HCT116 (cell line): ENCODE data around the gene KLHL40. TPM values are rescaled to one million over a fixed set of nuclear protein-coding genes. Genes with fewer than 3 reads are reported as not detected.
A peak's percentile ranks its signal among the peaks of the same experiment; 100 is the strongest.

ENCODE experiments used
- ATAC-seq: fragments of 200-7000 bp; cut with Tn5 transposase; 2 replicates; pipeline ENCODE4 v1.9.1; 2020; ENCODE audit warnings: mild to moderate bottlenecking, moderate library complexity
- BruUV-seq: library from RNA; stranded (reverse); fragments of 400-500 nt; replicated peaks from 2 replicates; lab custom pipeline; 2021; lab: Mats Ljungman, UMichigan
- CTCF ChIA-PET: fragments of 300-600 bp; sonication (Branson Sonifier 250); formaldehyde crosslinking; loops from one replicate; lab custom pipeline; 2021; ENCODE audit warnings: antibody characterized with exemption; lab: Charles Lee
- POLR2A ChIA-PET: fragments of 300-600, 350-600 bp; sonication (Branson Sonifier 250); formaldehyde crosslinking; loops from one replicate; lab custom pipeline; 2021; ENCODE audit warnings: antibody characterized with exemption; lab: Charles Lee
- RAD21 ChIA-PET, 2 experiments: fragments of 300-600 bp; sonication (Branson Sonifier 250); formaldehyde crosslinking; loops; one replicate each; lab custom pipeline; 2023; ENCODE audit warnings: low total read pairs in 2 of 2; ENCODE audit not compliant: uncharacterized antibody in 2 of 2, unreplicated experiment in 2 of 2, low non-redundant PET in 1 of 2; lab: Charles Lee
- DNase-seq: peaks from one replicate; pipeline ENCODE4 v3.0.0-alpha.2; 2010; ENCODE audit warnings: low read depth, low spot score
- H2AFZ ChIP-seq: fragments of 200-600 bp; shearing (Covaris generic), sonication (generic); 2 replicates; pipeline ENCODE4 v1.6.1; 2017; ENCODE audit warnings: low read depth, mixed run types, mixed read lengths, antibody characterized with exemption, low read length; ENCODE audit not compliant: poor library complexity, severe bottlenecking
- H3K27ac ChIP-seq: 2 replicates; pipeline ENCODE4 v1.5.1; 2012; ENCODE audit warnings: low read depth, low read length
- H3K27me3 ChIP-seq: fragments of 200-600 bp; sonication (generic); 2 replicates; pipeline ENCODE4 v1.6.1; 2016; ENCODE audit warnings: mixed run types, low read length, mixed read lengths; ENCODE audit not compliant: insufficient read depth
- H3K36me3 ChIP-seq, 2 experiments: fragments of 200-500 bp in 1 of 2; fragments of 200-600 bp in 1 of 2; sonication (Bioruptor generic) in 1 of 2; sonication (generic) in 1 of 2; 2 replicates each; pipeline versions ENCODE4 v1.5.1 to v1.6.1; 2014 to 2016; ENCODE audit warnings: low read length in 2 of 2, inconsistent platforms in 1 of 2, mixed read lengths in 1 of 2, mixed run types in 1 of 2; ENCODE audit not compliant: insufficient read depth in 2 of 2, control insufficient read depth in 1 of 2
- H3K4me1 ChIP-seq, 2 experiments: fragments of 200-600 bp in 1 of 2; sonication (generic) in 1 of 2; 2 replicates each; pipeline versions ENCODE4 v1.5.1 to v1.6.1; 2012 to 2017; ENCODE audit warnings: low read length in 2 of 2, inconsistent platforms in 1 of 2, mild to moderate bottlenecking in 1 of 2, mixed read lengths in 1 of 2, mixed run types in 1 of 2, moderate library complexity in 1 of 2; ENCODE audit not compliant: insufficient read depth in 2 of 2, control insufficient read depth in 1 of 2
- H3K4me2 ChIP-seq: fragments of 200-600 bp; sonication (generic); 2 replicates; pipeline ENCODE4 v1.6.1; 2017; ENCODE audit warnings: mixed run types, low read length, mixed read lengths
- H3K4me3 ChIP-seq, 2 experiments: fragments of 200-600 bp in 1 of 2; sonication (generic) in 1 of 2; replicated peaks in 1 of 2; 2 replicates each; pipeline ENCODE4 v1.5.1; 2011 to 2016; ENCODE audit warnings: low read length in 2 of 2, control low read depth in 1 of 2, low read depth in 1 of 2, mild to moderate bottlenecking in 1 of 2, mixed read lengths in 1 of 2, mixed run types in 1 of 2
- H3K79me2 ChIP-seq: fragments of 200-600 bp; sonication (generic); 2 replicates; pipeline ENCODE4 v1.6.1; 2017; ENCODE audit warnings: mild to moderate bottlenecking, mixed run types, low read length, moderate library complexity, mixed read lengths; ENCODE audit not compliant: insufficient read depth
- H3K9ac ChIP-seq: fragments of 200-600 bp; sonication (generic); 2 replicates; pipeline ENCODE4 v1.6.1; 2016; ENCODE audit warnings: low read length, mixed read lengths
- H3K9me2 ChIP-seq: fragments of 200-600 bp; sonication (generic), shearing (Covaris generic); 2 replicates; pipeline ENCODE4 v1.6.1; 2017; ENCODE audit warnings: mixed run types, mild to moderate bottlenecking, moderate library complexity; ENCODE audit not compliant: insufficient read depth
- H3K9me3 ChIP-seq, 2 experiments: fragments of 200-500 bp in 1 of 2; fragments of 200-600 bp in 1 of 2; sonication (Bioruptor generic) in 1 of 2; sonication (generic) in 1 of 2; 2 replicates each; pipeline ENCODE4 v1.6.1; 2014 to 2017; ENCODE audit warnings: low read length in 2 of 2, mixed read lengths in 2 of 2, inconsistent platforms in 1 of 2, low read depth in 1 of 2, mild to moderate bottlenecking in 1 of 2, mixed run types in 1 of 2, moderate library complexity in 1 of 2; ENCODE audit not compliant: control insufficient read depth in 1 of 2, insufficient read depth in 1 of 2
- H4K20me1 ChIP-seq: fragments of 200-600 bp; sonication (generic), shearing (Covaris generic); 2 replicates; pipeline ENCODE4 v1.6.1; 2017; ENCODE audit warnings: mixed run types, mild to moderate bottlenecking, moderate library complexity; ENCODE audit not compliant: insufficient read depth
- CEBPB ChIP-seq: IDR thresholded peaks from 2 replicates; pipeline ENCODE4 v1.6.1; 2012; ENCODE audit warnings: low read depth
- EZH2 ChIP-seq: fragments of 200-600 bp; sonication (generic); IDR thresholded peaks from 2 replicates; pipeline ENCODE4 v1.6.1; 2017; ENCODE audit warnings: antibody characterized with exemption, mixed run types
- FOSL1 ChIP-seq: IDR thresholded peaks from 2 replicates; pipeline ENCODE4 v1.6.1; 2012; ENCODE audit warnings: low read depth
- JUND ChIP-seq: IDR thresholded peaks from 2 replicates; pipeline ENCODE4 v1.6.1; 2012
- MAX ChIP-seq: IDR thresholded peaks from 2 replicates; pipeline ENCODE4 v1.6.1; 2012
- POLR2A ChIP-seq: IDR thresholded peaks from 2 replicates; pipeline ENCODE4 v1.7.0; 2011; ENCODE audit warnings: borderline replicate concordance; ENCODE audit not compliant: insufficient read depth, insufficient read length; ENCODE audit errors: extremely low read depth
- POLR2AphosphoS5 ChIP-seq: IDR thresholded peaks from 2 replicates; pipeline ENCODE4 v1.6.1; 2011; ENCODE audit warnings: mild to moderate bottlenecking, low read depth, low read length, moderate library complexity
- RAD21 ChIP-seq: IDR thresholded peaks from 2 replicates; pipeline ENCODE4 v1.6.1; 2012; ENCODE audit warnings: low read depth, mild to moderate bottlenecking
- SIN3A ChIP-seq: IDR thresholded peaks from 2 replicates; pipeline ENCODE4 v1.6.1; 2012; ENCODE audit warnings: low read depth
- SP1 ChIP-seq: IDR thresholded peaks from 2 replicates; pipeline ENCODE4 v1.6.1; 2012; ENCODE audit warnings: low read depth
- SRF ChIP-seq: IDR thresholded peaks from 2 replicates; pipeline ENCODE4 v1.6.1; 2012; ENCODE audit warnings: low read depth
- TCF7L2 ChIP-seq: IDR thresholded peaks from 2 replicates; pipeline ENCODE4 v1.7.0; 2011; ENCODE audit warnings: borderline replicate concordance, inconsistent platforms; ENCODE audit not compliant: insufficient read depth, insufficient read length; ENCODE audit errors: extremely low read depth
- ZNF274 ChIP-seq: fragments of 200-500 bp; sonication (Bioruptor generic); IDR thresholded peaks from 2 replicates; pipeline ENCODE4 v1.6.1; 2014; ENCODE audit warnings: mild to moderate bottlenecking, low read depth, low read length, inconsistent platforms
- intact Hi-C: fragments of 100-400 bp; cut with micrococcal nuclease; formaldehyde crosslinking; loops from 2 replicates; pipeline ENCODE4 v1.10.0; 2022
- total RNA-seq: library from RNA; stranded (reverse); gene quantifications from one replicate; pipeline ENCODE4 v1.2.1, GENCODE V29; 2021; ENCODE audit not compliant: unreplicated experiment
- TF ChIP-seq, protein P1 (sequence below), 3 experiments: fragments of 200-600 bp in 1 of 3; sonication (generic) in 1 of 3; IDR thresholded peaks in 2 of 3; conservative IDR thresholded peaks in 1 of 3; 2 replicates each; pipeline ENCODE4 v1.5.1; 2012 to 2017; ENCODE audit warnings: low read depth in 2 of 3, low read length in 2 of 3, antibody characterized with exemption in 1 of 3, borderline replicate concordance in 1 of 3, control low read depth in 1 of 3, mild to moderate bottlenecking in 1 of 3, mixed read lengths in 1 of 3, mixed run types in 1 of 3, moderate library complexity in 1 of 3; ENCODE audit not compliant: insufficient read depth in 1 of 3
- TF ChIP-seq, protein P2 (sequence below): IDR thresholded peaks from 2 replicates; pipeline ENCODE4 v1.6.1; 2012

Gene KLHL40
- total RNA-seq, 1 experiment from 2014 or later = not detected

- H4K20me1 ChIP-seq = no peaks in the 10 kb centered on the region
- no TSS peak for BruUV-seq
- H3K27me3 ChIP-seq = no peaks in the 10 kb centered on the region
- peaks cover 16% of the 10 kb centered on the region; the same call in 1 of the 2 replicates for H3K79me2 ChIP-seq
- H2AFZ ChIP-seq = no peak overlapping the region
- no peak for DNase-seq
- H3K36me3 ChIP-seq = peaks cover 3 to 16% of the 10 kb centered on the region in 2 experiments; a peak in 3 of 4 replicates
- H3K4me2 ChIP-seq = peak overlapping the region; percentile 99
- peak; percentile 34 for ATAC-seq
- ChIA-PET RAD21 (no interaction called here), POLR2A (interaction anchor here (1.1 to 3.0 kb wide), 3 partner anchors 10 to 61 kb away, joined by 3 to 9 read pairs (median 5); partner anchors contain the start of genes NKTR and SS18L2), CTCF (interaction anchor here (0.9 to 1.7 kb wide), 5 partner anchors 10 to 106 kb away, joined by 3 to 5 read pairs (median 4); no protein-coding TSS in a partner anchor)
- peak overlapping the region in 1 of 2 experiments; percentile 86; a peak in 2 of 4 replicates for H3K4me3 ChIP-seq
- H3K9ac ChIP-seq = peak overlapping the region; percentile 86
- peak overlapping the region; percentile 84 for H3K27ac ChIP-seq
- no peaks in the 10 kb centered on the region for H3K9me3 ChIP-seq
- H3K9me2 ChIP-seq = no peaks in the 10 kb centered on the region
- intact Hi-C loops = loop anchor here (5.0 kb wide), 2 partner anchors 49 to 91 kb away; partner anchors contain the start of gene NKTR
- TF ChIP-seq CEBPB (no peak), EZH2 (no peak), SP1 (no peak), FOSL1 (no peak), ZNF274 (no peak), POLR2A (no peak), POLR2AphosphoS5 (no peak), TCF7L2 (no peak), JUND (no peak), MAX (no peak), SIN3A (no peak), SRF (no peak), RAD21 (no peak)
- TF ChIP-seq, protein P1, sequence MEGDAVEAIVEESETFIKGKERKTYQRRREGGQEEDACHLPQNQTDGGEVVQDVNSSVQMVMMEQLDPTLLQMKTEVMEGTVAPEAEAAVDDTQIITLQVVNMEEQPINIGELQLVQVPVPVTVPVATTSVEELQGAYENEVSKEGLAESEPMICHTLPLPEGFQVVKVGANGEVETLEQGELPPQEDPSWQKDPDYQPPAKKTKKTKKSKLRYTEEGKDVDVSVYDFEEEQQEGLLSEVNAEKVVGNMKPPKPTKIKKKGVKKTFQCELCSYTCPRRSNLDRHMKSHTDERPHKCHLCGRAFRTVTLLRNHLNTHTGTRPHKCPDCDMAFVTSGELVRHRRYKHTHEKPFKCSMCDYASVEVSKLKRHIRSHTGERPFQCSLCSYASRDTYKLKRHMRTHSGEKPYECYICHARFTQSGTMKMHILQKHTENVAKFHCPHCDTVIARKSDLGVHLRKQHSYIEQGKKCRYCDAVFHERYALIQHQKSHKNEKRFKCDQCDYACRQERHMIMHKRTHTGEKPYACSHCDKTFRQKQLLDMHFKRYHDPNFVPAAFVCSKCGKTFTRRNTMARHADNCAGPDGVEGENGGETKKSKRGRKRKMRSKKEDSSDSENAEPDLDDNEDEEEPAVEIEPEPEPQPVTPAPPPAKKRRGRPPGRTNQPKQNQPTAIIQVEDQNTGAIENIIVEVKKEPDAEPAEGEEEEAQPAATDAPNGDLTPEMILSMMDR (IDR thresholded peaks at IDR 0.05 in 2 of 3, conservative IDR thresholded peaks at IDR 0.05 in 1 of 3; ENCODE audit: borderline replicate concordance in 1 of 3, insufficient read depth in 1 of 3, low read depth in 2 of 3, low read length in 2 of 3) = no peak
- TF ChIP-seq, protein P2, sequence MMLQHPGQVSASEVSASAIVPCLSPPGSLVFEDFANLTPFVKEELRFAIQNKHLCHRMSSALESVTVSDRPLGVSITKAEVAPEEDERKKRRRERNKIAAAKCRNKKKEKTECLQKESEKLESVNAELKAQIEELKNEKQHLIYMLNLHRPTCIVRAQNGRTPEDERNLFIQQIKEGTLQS = no peak
- peaks cover 42 to 59% of the 10 kb centered on the region in 2 experiments for H3K4me1 ChIP-seq
Observed at GRCh38 chr3:42651248-42652091, 33.9 kb upstream of the KLHL40 start.
